Non-pigmented ciliary epithelial cell (primary cell): ENCODE data around the gene CFAP300.

Source experiments
- DNase-seq: peaks from one replicate; pipeline ENCODE4 v3.0.0-alpha.2; 2010; ENCODE audit warnings: low read depth

The CFAP300 gene

GRCh38 chr11:102047305-102047924 is at the start of gene CFAP300:
Gene CFAP300, plus strand, starts transcription at chr11:102047437. Its CDS starts 34 bp downstream, at chr11:102047471.
- DNase-seq = peak; percentile 5

DNA sequence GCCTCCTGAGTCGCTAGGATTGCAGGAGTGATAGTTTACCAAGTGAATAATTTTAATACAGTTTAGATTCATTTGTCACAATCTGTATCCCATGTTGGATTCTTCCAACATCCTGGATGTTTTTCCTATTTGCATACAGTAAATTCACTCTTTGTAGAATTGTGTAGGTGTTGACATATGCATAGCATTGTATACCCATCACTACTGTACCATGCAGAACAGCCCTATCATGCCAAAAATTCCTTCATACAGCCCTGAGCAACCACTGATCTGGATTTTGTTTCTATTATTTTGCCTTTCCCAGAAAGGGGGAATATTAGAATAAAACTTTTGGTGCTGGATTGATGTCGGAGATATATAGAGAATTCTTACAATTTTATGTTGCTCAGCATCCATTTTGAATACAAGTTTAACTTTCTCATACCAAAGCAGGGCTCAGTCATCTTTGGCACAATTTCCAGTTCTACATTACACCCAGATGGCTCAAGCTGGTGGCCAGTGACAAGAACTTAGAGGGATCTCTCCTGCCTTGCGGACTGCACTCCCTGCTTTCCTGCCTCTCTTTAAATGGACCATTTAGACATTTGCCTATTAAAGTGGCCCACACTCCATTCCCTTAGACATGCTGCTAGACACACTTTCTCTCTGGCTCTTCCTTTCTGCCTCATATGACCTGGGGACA is 45.4 kb upstream of the CFAP300 start:
- no peak for DNase-seq

DNA sequence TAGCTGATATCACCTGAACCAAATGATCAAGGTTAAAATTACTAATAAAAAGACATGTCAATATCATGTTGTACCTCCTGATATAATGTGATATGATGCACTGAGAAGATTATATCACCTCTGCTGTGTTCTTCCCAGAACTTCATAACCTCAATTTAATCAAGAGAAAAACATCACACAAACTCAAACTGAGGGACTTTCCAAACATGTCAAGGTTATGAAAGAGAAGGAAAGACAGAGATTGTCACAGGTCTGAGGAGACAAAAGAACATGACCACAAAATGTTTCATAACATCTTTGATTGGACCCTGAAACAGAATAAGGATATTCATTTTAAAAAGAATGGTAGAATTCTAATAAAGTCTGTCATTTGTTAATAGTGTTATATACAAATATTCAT is 43.0 kb upstream of the CFAP300 start:
- DNase-seq = no peak

- DNase-seq = no peak
Observed at GRCh38 chr11:102005306-102005705, 41.9 kb upstream of the CFAP300 start.

- no peak for DNase-seq
Observed at GRCh38 chr11:102006835-102007566, 40.2 kb upstream of the CFAP300 start.

- no peak for DNase-seq
Observed at GRCh38 chr11:102007567-102008437, 39.4 kb upstream of the CFAP300 start.

DNA sequence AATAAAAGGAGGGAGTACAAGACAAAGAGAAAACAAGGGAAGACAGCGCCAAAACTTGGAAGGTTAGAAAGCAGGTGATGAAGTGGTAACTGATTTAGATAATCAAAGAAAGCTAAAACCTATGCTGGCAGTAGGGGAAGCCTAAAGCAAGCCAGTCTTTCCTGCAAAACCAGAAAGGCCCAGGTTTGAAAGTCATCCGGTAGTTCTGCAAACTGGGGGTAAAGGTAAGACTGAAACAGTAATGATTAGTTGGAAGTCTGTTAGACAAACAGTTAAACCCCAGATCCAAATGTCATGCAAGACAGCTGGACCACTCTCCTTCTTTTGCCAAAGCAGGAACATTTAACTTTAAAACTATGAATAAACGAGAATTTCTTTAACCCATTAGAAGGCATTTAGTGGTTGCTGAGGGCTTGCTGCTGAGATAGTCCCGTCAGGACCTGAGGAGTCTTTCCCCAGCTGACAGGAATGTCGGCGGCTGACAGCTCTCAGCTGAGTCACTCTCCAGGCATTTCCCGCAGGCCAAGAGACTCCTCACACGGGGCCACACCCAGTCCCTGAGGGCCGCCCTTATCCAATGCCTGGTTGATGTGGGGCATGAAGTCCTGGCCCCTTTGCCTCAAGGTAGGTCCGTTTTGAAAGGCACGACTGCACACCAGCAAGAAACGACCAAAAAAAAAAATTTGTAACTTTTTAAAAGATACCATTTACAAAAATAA is 36.3 kb upstream of the CFAP300 start:
- DNase-seq = peak; percentile 60

GRCh38 chr11:102012946-102013345 is 34.3 kb upstream of the CFAP300 start:
- no peak for DNase-seq

DNA sequence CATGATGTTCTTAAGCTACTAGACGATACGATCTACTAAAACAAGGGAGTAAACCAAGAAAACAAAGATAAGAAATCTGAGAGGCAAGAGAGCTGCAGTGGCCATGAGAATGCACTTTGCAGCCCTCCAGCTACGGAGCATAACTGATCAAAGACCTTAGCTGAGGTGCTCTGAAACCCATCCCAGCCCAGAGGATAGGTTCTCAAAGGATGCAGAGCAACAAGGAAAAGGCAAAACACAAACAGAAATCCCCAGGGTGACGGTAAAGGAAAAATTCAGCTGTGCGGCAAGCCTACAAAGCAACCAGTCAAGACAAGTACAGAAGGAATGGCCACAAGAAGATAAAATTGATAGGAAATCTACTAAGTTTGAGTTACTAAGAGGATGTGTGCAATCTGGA is 32.5 kb upstream of the CFAP300 start:
- DNase-seq = no peak

DNA sequence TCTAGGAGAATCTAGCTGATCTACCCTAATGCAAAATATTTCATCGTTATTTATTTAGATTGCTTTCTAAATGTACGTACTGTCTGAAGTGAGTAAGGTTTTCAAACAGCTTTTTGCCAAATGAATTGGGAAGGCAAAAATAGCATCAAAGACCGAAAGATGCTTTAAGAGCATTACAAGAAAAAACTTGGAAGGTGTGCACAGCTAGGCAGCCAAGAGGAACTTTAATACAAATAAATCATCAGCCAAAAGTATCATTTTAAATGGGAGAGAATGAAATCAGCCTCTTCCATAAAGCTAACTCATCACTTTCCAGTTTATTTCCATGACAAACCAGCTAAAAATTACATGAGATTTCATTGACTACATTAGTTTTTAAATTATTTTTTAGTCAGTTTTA is 30.2 kb upstream of the CFAP300 start:
- no peak for DNase-seq

GRCh38 chr11:102026217-102026616 is 21.0 kb upstream of the CFAP300 start:
- no peak for DNase-seq

DNA sequence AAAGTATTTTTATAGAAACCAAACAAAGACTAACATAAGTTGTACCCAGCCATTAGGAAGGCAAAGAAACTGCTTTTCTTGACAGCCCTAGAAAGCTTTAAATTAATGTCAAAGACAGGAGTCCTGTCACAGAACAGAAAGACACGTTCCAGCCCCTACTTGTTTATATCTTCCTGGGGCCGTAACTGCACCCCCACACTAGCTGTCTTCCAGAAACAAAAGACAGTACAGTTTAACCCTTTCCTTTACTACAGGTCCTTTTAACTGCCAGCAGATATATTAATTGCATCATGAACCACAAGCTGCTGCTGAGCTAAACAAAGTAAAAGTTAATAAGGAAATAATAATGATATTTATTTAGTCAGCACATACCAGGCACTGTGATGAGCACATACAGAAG is 20.3 kb upstream of the CFAP300 start:
- no peak for DNase-seq

DNA sequence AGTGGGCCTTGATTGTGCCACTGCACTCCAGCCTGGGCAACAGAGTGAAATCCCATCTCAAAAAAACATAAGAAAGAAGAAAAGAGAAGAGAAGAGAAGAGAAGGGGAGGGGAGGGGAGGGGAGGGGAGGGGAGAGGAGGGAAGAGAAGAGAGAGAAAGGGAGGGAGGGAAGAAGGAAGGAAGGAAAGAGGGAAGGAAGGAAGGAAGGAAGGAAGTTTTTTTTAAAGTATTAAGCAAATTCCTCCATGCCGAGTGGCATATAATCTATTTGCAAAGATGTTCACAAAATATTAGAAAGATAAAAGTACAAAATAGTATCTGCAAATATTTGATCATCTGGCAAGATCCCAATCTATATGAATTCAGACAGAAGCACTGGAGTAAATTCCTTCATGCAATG is 10.5 kb upstream of the CFAP300 start:
- no peak for DNase-seq

DNA sequence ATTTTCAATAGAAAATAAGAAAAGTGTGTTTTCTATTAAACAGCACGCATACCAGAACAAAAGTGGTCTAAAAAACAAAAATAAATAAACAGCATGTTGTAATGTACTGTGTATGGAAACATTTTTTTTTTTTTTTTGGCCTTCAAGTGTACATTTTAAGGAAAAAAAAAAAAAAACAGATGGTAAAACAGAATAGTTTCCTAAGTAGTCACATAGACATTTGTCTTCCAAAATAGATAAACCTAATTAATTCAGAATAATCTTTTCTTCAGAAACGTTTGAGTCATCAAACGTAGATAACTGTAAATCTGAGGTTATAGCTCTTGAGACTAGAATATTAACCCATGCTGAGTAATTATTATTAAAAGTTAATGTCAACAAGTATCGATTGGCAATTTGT is 396 bp upstream of the CFAP300 start:
- DNase-seq = no peak

DNA sequence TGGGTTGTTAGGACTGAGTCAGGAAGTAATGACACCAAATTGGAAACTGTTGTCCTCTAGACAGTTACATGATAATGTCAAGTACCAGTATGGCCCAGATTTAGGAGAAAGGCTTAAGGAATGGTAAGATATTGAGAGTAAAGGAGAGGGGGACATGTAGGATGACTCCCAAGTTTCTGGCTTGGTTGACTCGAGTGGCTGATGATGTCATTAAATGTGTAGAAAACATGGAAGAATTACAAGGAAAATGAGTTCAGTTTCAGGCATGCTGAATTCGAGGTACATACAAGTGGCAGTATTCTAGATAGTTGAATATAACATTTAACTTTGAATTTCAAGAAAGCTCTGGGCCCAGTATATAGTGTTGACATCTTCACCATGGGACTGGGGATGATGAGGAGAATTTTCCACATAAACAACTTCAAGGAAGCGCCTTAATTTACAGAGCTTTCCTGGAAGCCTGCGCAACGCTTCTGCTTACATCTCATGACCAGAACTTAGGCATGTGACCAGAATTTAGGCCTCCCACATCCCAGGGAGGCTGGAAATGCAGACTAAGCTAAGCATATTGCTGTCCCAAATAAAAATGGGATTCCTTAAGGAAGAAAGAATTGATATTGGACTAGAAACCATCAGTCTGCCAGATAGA is 3.8 kb downstream of the CFAP300 start:
- DNase-seq = no peak

- DNase-seq = no peak
Observed at GRCh38 chr11:102061276-102061675, 14.0 kb downstream of the CFAP300 start.

DNA sequence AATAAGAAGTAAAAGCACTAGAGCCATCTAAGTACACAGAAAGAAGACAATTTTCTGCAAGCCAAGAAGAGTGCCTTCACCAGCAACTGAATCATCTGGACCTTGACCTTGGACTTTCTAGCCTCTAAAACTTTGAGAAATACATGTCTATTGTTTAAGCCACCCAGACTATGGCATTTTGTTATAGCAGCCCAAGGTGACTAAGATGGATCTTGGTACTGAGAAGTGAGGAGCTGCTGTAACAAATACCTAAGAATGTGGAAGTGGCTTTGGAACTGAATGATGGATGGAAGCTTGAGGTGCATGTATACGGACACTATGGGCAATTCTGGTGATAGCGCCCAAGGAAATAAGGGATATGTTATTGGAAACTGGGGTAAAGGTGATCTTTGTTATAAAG is 14.9 kb downstream of the CFAP300 start:
- no peak for DNase-seq

DNA sequence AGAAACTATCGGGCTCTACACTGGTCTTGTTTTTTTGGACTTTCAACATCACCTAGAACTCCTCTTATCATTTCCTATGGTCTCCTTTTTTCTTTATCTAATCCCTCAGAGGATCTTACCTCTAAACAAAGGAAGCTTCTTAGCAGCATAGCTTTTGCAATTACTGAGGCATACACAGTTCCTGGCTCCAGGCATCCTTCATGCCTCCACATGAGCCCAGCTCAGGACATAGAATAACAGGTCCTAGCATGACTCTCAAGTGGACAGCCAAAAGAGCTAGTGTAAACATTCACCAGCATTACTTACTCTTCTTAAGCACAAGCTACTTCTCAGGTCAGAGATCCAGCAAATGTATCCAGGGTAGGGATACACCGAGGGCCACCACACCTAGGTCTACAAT is 17.1 kb downstream of the CFAP300 start:
- DNase-seq = no peak

GRCh38 chr11:102070766-102071165 is 23.5 kb downstream of the CFAP300 start:
- DNase-seq = no peak

DNA sequence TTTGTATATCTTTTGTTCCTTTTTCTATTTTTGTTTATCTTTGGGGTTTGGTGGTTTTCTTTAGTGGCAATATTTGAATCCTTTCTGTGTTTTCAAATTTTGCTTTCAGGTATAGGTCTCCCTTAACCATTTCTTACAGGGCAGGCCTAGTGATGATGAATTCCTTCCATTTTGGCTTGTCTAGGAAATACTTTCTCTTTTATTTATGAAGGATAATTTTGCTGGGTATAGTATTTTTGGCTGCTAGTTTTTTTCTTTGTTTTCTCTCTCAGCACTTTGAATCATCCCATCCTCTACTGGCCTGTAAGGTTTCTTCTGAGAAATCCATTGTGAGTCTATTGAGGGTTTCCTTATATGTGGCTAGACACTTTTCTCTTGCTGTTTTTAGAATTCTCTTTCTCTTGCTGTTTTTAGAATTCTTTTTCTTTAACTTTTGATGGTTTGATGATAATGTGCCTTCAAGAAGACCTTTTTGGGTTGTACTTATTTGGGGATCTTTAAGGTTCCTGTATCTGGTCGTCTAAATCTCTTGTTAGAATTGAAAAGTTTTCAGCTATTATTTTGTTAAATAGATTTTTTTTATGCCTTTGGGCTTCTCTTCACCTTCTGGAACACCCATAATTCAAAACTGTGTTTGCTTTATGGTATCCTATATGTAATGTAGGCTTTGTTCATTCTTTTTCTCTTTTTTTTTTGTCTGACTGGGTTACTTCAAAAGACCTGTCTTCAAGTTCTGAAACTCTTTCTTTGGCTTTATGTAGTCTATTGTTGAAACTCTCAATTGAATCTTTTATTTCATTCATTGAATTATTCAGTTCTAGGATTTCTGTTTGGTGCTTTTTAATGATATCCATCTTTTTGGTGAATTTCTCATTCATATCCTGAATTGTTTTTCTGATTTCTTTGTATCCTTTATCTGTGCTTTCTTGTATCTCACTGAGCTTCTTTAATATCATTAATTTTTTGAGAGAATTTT is 24.5 kb downstream of the CFAP300 start:
- DNase-seq = no peak
